Measurements from ENCODE around the gene CBR1.

CBR1 gene

GRCh38 chr21:36104317-36105300 is 34.8 kb downstream of the CBR1 start:
- H3K36me3 Mint-ChIP-seq (ENCODE audit: low read depth), result no peaks in the 10 kb centered on the region
- peak overlapping the region; percentile 1 for H3K27ac Mint-ChIP-seq
- peaks cover 51% of the 10 kb centered on the region for H3K27me3 Mint-ChIP-seq (ENCODE audit: low read depth)

GRCh38 chr21:36105327-36105842 is 35.6 kb downstream of the CBR1 start:
- Mint-ChIP-seq H3K9me3 (no peaks in the 10 kb centered on the region), H3K4me1 (ENCODE audit: low read depth) (peaks cover 3% of the 10 kb centered on the region), H3K36me3 (ENCODE audit: low read depth) (no peaks in the 10 kb centered on the region), H3K27ac (no peak overlapping the region), H3K4me3 (no peak overlapping the region), H3K27me3 (ENCODE audit: low read depth) (peaks cover 51% of the 10 kb centered on the region)

More at GRCh38 chr21:36104317-36105300, 34.8 kb downstream of the CBR1 start:
- H3K4me1 Mint-ChIP-seq (ENCODE audit: low read depth), result peaks cover 3% of the 10 kb centered on the region
- H3K9me3 Mint-ChIP-seq, result no peaks in the 10 kb centered on the region
- peak overlapping the region; percentile 5 for H3K4me3 Mint-ChIP-seq

- no peak overlapping the region for H3K4me3 Mint-ChIP-seq
Measured at GRCh38 chr21:36109868-36110267, 40.0 kb downstream of the CBR1 start.

GRCh38 chr21:36111238-36111637 is 41.4 kb downstream of the CBR1 start:
- H3K27ac Mint-ChIP-seq, result no peak overlapping the region
- no peak overlapping the region for H3K4me3 Mint-ChIP-seq
- H3K36me3 Mint-ChIP-seq (ENCODE audit: low read depth), result no peaks in the 10 kb centered on the region
- peaks cover 32% of the 10 kb centered on the region for H3K27me3 Mint-ChIP-seq (ENCODE audit: low read depth)
- H3K4me1 Mint-ChIP-seq (ENCODE audit: low read depth), result peaks cover 13% of the 10 kb centered on the region
- H3K9me3 Mint-ChIP-seq, result no peaks in the 10 kb centered on the region

More at GRCh38 chr21:36109868-36110267, 40.0 kb downstream of the CBR1 start:
- Mint-ChIP-seq H3K9me3 (no peaks in the 10 kb centered on the region), H3K4me1 (ENCODE audit: low read depth) (peaks cover 12% of the 10 kb centered on the region), H3K27ac (no peak overlapping the region), H3K27me3 (ENCODE audit: low read depth) (peaks cover 40% of the 10 kb centered on the region), H3K36me3 (ENCODE audit: low read depth) (no peaks in the 10 kb centered on the region)

- Mint-ChIP-seq H3K4me1 (ENCODE audit: low read depth) (peaks cover 13% of the 10 kb centered on the region), H3K9me3 (no peaks in the 10 kb centered on the region), H3K27ac (peak overlapping the region; percentile 88), H3K27me3 (ENCODE audit: low read depth) (peaks cover 14% of the 10 kb centered on the region), H3K36me3 (ENCODE audit: low read depth) (no peaks in the 10 kb centered on the region), H3K4me3 (peak overlapping the region; percentile 82)
Measured at GRCh38 chr21:36113647-36114428, 44.0 kb downstream of the CBR1 start.

- H3K4me1 Mint-ChIP-seq (ENCODE audit: low read depth), result peaks cover 13% of the 10 kb centered on the region
- no peak overlapping the region for H3K4me3 Mint-ChIP-seq
- H3K27ac Mint-ChIP-seq, result peak overlapping the region; percentile 55
Measured at GRCh38 chr21:36115138-36115730, 45.4 kb downstream of the CBR1 start.

GRCh38 chr21:36117286-36117741 is 47.5 kb downstream of the CBR1 start:
- Mint-ChIP-seq H3K4me3 (no peak overlapping the region), H3K27ac (no peak overlapping the region), H3K27me3 (ENCODE audit: low read depth) (peaks cover 13% of the 10 kb centered on the region), H3K9me3 (no peaks in the 10 kb centered on the region), H3K36me3 (ENCODE audit: low read depth) (no peaks in the 10 kb centered on the region), H3K4me1 (ENCODE audit: low read depth) (peaks cover 12% of the 10 kb centered on the region)

More at GRCh38 chr21:36115138-36115730, 45.4 kb downstream of the CBR1 start:
- H3K27me3 Mint-ChIP-seq (ENCODE audit: low read depth), result peaks cover 10% of the 10 kb centered on the region
- no peaks in the 10 kb centered on the region for H3K36me3 Mint-ChIP-seq (ENCODE audit: low read depth)
- no peaks in the 10 kb centered on the region for H3K9me3 Mint-ChIP-seq

GRCh38 chr21:36120304-36120888 is 50.6 kb downstream of the CBR1 start:
- H3K4me1 Mint-ChIP-seq (ENCODE audit: low read depth), result peaks cover 3% of the 10 kb centered on the region
- H3K9me3 Mint-ChIP-seq, result no peaks in the 10 kb centered on the region
- H3K4me3 Mint-ChIP-seq, result no peak overlapping the region
- H3K27me3 Mint-ChIP-seq (ENCODE audit: low read depth), result peaks cover 14% of the 10 kb centered on the region
- no peak overlapping the region for H3K27ac Mint-ChIP-seq
- no peaks in the 10 kb centered on the region for H3K36me3 Mint-ChIP-seq (ENCODE audit: low read depth)
